HG02981 (cell line): ENCODE data around the gene MAGEB17.
"Not testable (repeated sequence)": the region's sequence is repeated elsewhere in the genome, so short reads cannot be mapped to it uniquely, and the experiment has no call there.

Experiments used
- ATAC-seq: cut with Tn5 transposase; IDR thresholded peaks from one replicate; pipeline ENCODE4 v1.9.1; 2021; ENCODE audit warnings: mild to moderate bottlenecking, moderate library complexity; ENCODE audit not compliant: unreplicated experiment

MAGEB17 gene

GRCh38 chrX:16155581-16156096 lies 11.6 kb upstream of the MAGEB17 start:
- no peak for ATAC-seq

GRCh38 chrX:16156692-16157331 lies 10.5 kb upstream of the MAGEB17 start:
- ATAC-seq, result no peak

- no peak for ATAC-seq
Measured at GRCh38 chrX:16160729-16161128, 6.6 kb upstream of the MAGEB17 start.

- not testable (repeated sequence) for ATAC-seq
Measured at GRCh38 chrX:16161173-16161572, 6.1 kb upstream of the MAGEB17 start.

- no peak for ATAC-seq
Measured at GRCh38 chrX:16162391-16162790, 4.9 kb upstream of the MAGEB17 start.

GRCh38 chrX:16164748-16165147 lies 2.5 kb upstream of the MAGEB17 start:
- no peak for ATAC-seq

GRCh38 chrX:16171039-16171438 lies 3.8 kb downstream of the MAGEB17 start:
- no peak for ATAC-seq

- no peak for ATAC-seq
Measured at GRCh38 chrX:16171944-16172343, 4.7 kb downstream of the MAGEB17 start.

- no peak for ATAC-seq
Measured at GRCh38 chrX:16172391-16172790, 5.1 kb downstream of the MAGEB17 start.

- no peak for ATAC-seq
Measured at GRCh38 chrX:16175329-16176061, 8.2 kb downstream of the MAGEB17 start.

- ATAC-seq, result no peak
Measured at GRCh38 chrX:16177260-16177659, 10.0 kb downstream of the MAGEB17 start.

GRCh38 chrX:16183843-16184242 lies 16.6 kb downstream of the MAGEB17 start:
- ATAC-seq, result not testable (repeated sequence)

- peak; percentile 98 for ATAC-seq
Measured at GRCh38 chrX:16185725-16186136, 18.4 kb downstream of the MAGEB17 start.

GRCh38 chrX:16186380-16187007 lies 19.2 kb downstream of the MAGEB17 start:
- no peak for ATAC-seq

GRCh38 chrX:16187024-16187760 lies 19.9 kb downstream of the MAGEB17 start:
- ATAC-seq, result no peak

- ATAC-seq, result no peak
Measured at GRCh38 chrX:16188687-16189086, 21.4 kb downstream of the MAGEB17 start.

GRCh38 chrX:16191605-16192004 lies 24.3 kb downstream of the MAGEB17 start:
- no peak for ATAC-seq

- ATAC-seq, result no peak
Measured at GRCh38 chrX:16196829-16197228, 29.5 kb downstream of the MAGEB17 start.

GRCh38 chrX:16199343-16199742 lies 32.1 kb downstream of the MAGEB17 start:
- no peak for ATAC-seq

GRCh38 chrX:16202943-16203342 lies 35.7 kb downstream of the MAGEB17 start:
- no peak for ATAC-seq

GRCh38 chrX:16204538-16204937 lies 37.3 kb downstream of the MAGEB17 start:
- no peak for ATAC-seq
